Bronchus fibroblast of lung (primary cell): ENCODE data around the gene PLAAT2. TPM values are rescaled to one million over a fixed set of nuclear protein-coding genes. Genes with fewer than 3 reads are reported as not detected.

Source experiments
- total RNA-seq: library from RNA; depleted of rRNA; stranded (reverse); fragments of >200 nt; gene quantifications from 2 replicates; pipeline ENCODE4 v1.2.3, GENCODE V29; 2015

Gene PLAAT2
- total RNA-seq, result not detected in 2 replicates

DNA sequence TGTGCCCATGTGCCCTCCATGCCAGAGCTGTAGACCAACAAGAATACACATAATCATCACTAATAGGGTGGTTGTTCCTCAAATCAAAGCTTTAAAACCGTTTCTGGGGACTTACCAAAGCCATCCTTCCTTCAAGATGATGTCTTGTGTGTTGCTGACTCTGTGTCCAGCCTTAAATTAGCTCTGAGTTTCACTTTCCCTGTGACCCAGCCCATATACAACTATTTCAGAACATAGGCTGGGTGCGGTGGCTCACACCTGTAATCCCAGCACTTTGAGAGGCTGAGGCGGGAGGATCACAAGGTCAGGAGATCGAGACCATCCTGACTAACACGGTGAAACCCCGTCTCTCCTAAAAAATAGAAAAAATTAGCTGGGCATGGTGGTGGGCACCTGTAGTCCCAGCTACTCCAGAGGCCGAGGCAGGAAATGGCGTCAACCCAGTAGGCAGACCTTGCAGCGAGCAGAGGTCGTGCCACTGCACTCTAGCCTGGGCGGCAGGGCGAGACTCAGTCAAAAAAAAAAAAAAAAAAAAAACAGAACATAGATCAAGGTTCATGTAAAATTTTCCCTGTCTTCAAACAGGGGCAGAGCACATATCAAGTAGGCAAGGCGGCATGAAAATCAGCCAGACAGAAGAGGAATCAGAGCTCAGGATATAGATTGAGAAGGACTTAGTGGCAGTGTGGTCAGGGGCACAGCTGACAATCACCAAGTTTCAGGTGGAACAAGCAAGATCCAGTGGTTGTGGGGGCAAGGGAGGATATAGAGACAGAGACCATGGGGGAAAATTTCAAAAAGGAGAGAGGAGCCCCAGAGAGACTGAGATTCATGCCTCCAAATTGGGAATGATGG lies at the start of gene PLAAT2:
Gene PLAAT2 (minus strand): TSS at position 179 of the 855 bp plus-strand sequence. CDS start 55 bp downstream, at position 124.

DNA sequence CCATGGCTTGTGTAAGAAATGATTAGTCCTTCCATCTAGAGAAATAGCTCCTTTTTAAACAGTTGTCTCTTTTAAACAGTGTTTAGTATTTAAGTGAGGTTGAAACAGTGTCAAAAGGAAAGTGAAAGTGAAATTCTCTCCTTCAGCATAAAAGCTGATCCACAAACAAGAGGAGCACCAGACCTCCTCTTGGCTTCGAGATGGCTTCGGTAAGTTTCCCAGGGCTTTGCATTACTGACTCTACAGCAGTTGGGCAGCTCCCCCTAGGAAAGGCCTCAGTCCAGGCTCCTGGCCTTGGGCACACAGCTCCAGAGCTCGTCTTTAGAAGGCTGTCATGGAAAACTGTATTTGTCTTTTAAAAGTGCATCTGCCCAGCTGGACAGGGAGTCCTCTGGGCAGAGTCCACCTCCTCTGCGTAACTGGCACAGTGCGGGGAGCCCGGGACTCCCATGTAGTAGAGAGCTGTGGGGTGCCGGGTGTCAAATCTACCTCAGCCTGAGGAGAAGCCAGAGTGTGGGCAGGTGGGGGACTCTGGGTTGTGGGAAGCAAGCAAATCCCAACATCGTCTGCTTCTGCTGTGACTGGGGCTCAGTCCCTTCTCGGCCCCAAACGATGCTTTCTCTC lies 26.4 kb downstream of the PLAAT2 start, which contains the start of gene PLAAT4:
Gene PLAAT4 (plus strand): TSS at position 140 of the 624 bp plus-strand sequence. CDS start 61 bp downstream, at position 201.

DNA sequence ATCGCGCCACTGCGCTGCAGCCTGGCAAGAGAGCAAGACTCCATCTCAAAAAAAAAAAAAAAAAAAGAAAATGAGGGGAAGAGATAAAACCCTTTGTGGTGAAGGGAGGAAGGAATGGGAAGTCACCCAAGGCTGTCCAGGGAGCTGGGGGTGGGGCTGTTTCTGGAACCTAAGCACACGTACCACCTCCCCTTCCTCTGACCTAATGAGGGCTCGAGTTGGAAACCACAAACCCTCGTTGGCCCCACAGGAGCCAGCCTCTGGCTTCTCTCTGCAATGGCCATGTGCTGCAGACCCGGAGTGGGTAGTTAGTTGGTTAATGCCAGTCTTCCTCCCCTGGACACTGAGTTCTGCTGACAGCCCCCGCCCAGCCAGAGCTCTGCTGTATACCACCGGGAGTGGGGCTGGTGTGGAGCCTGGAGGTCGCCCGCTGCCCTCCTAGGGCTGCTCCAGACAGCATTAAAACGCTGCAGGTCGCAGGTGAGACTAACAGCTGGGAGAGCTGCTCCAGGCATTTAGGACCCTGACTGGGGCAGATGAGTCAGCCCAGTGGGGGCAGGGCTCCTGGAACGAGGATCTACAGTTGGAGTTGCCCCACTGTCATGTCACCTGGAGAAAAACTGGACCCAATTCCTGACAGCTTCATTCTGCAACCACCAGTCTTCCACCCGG lies 57.2 kb downstream of the PLAAT2 start, which contains the start of gene LGALS12:
Gene LGALS12 (plus strand): TSS at position 228 of the 672 bp plus-strand sequence. CDS start 375 bp downstream, at position 603.

Other genes with a start within 250 kb of the PLAAT2 start
- gene SLC22A9, start 193.6 kb downstream of the PLAAT2 start, total RNA-seq, result not detected in 2 replicates
- not detected in 2 replicates for gene PLAAT5, start 72.2 kb downstream of the PLAAT2 start, total RNA-seq
- gene LGALS12, start 57.3 kb downstream of the PLAAT2 start, total RNA-seq, result 0.30 TPM in 1 of 2 replicates, not detected in the other
- gene PLAAT4, start 26.6 kb downstream of the PLAAT2 start, total RNA-seq, result 5.0 and 6.7 TPM in 2 replicates
- 3.9 and 5.7 TPM in 2 replicates for gene PLAAT3, start 51.1 kb upstream of the PLAAT2 start, total RNA-seq
- 52.5 and 65.1 TPM in 2 replicates for gene ATL3, start 108.0 kb upstream of the PLAAT2 start, total RNA-seq
- gene RTN3, start 118.1 kb upstream of the PLAAT2 start, total RNA-seq, result 71.5 and 76.0 TPM in 2 replicates
- gene ZFTA, start 205.4 kb upstream of the PLAAT2 start, total RNA-seq, result 9.2 and 16.0 TPM in 2 replicates